HEK293T (cell line): ENCODE data around the gene LONP2.

Source experiments
- BHLHE40 ChIP-seq: fragments of 450-650 bp; IDR thresholded peaks from 2 replicates; pipeline ENCODE4 v1.6.1; 2016; ENCODE audit warnings: mild to moderate bottlenecking, moderate library complexity, borderline replicate concordance
- FOXK2 ChIP-seq: fragments of 450-650 bp; IDR thresholded peaks from 2 replicates; pipeline ENCODE4 v1.6.1; 2016; ENCODE audit warnings: mild to moderate bottlenecking
- SP1 ChIP-seq: fragments of 450-650 bp; IDR thresholded peaks from 2 replicates; pipeline ENCODE4 v1.6.1; 2017
- SUZ12 ChIP-seq: fragments of 450-650 bp; IDR thresholded peaks from 2 replicates; pipeline ENCODE4 v1.6.1; 2016; ENCODE audit warnings: mild to moderate bottlenecking
- ZNF384 ChIP-seq: fragments of 450-650 bp; IDR thresholded peaks from 2 replicates; pipeline ENCODE4 v1.6.1; 2016

- no peak for TF ChIP-seq ZNF384
- TF ChIP-seq SP1 = no peak
- no peak for TF ChIP-seq BHLHE40
- no peak for TF ChIP-seq SUZ12
- no peak for TF ChIP-seq FOXK2
Observed at GRCh38 chr16:48280546-48280945, 36.4 kb downstream of the LONP2 start.
